ENCODE results near the gene PCSK7. TPM values are rescaled to one million over a fixed set of nuclear protein-coding genes. Genes with fewer than 3 reads are reported as not detected.

The PCSK7 gene
- total RNA-seq, 1 donor from 2014 or later, result 44.4 TPM

GRCh38 chr11:117180661-117181585 is 51.0 kb downstream of the PCSK7 start:
- ATAC-seq, result peak; percentile 17

GRCh38 chr11:117180020-117180419 is 51.9 kb downstream of the PCSK7 start:
- ATAC-seq, result no peak

GRCh38 chr11:117179048-117179999 is 52.5 kb downstream of the PCSK7 start:
- peak; percentile 32 for ATAC-seq

GRCh38 chr11:117178210-117179034 is 53.5 kb downstream of the PCSK7 start, which contains the start of gene SIDT2:
SIDT2 (plus strand) TSS chr11:117178743; CDS start chr11:117179264, 521 bp downstream.
- ATAC-seq, result peak; percentile 91

- no peak for ATAC-seq
These were observed 54.2 kb downstream of the PCSK7 start for GRCh38 chr11:117177534-117178209.

- ATAC-seq, result no peak
These were observed 55.7 kb downstream of the PCSK7 start for GRCh38 chr11:117176186-117176585.

GRCh38 chr11:117175781-117176180 is 56.1 kb downstream of the PCSK7 start:
- no peak for ATAC-seq

GRCh38 chr11:117175104-117175503 is 56.8 kb downstream of the PCSK7 start:
- no peak for ATAC-seq

- no peak for ATAC-seq
These were observed 59.0 kb downstream of the PCSK7 start for GRCh38 chr11:117172724-117173421.

GRCh38 chr11:117171404-117172061 is 60.3 kb downstream of the PCSK7 start:
- ATAC-seq, result no peak

GRCh38 chr11:117171007-117171403 is 60.9 kb downstream of the PCSK7 start:
- no peak for ATAC-seq

- ATAC-seq, result no peak
These were observed 61.7 kb downstream of the PCSK7 start for GRCh38 chr11:117170210-117170609.

- no peak for ATAC-seq
These were observed 62.1 kb downstream of the PCSK7 start for GRCh38 chr11:117169736-117170135.

GRCh38 chr11:117166491-117166890 is 65.4 kb downstream of the PCSK7 start:
- ATAC-seq, result no peak

- ATAC-seq, result no peak
These were observed 71.0 kb downstream of the PCSK7 start for GRCh38 chr11:117160826-117161225.

GRCh38 chr11:117159892-117160291 is 72.0 kb downstream of the PCSK7 start:
- ATAC-seq, result no peak

- ATAC-seq, result no peak
These were observed 74.4 kb downstream of the PCSK7 start for GRCh38 chr11:117157507-117157906.

GRCh38 chr11:117154468-117154867 is 77.4 kb downstream of the PCSK7 start:
- ATAC-seq, result no peak
